ENCODE results near the gene GPR89A. TPM values are rescaled to one million over a fixed set of nuclear protein-coding genes. Genes with fewer than 3 reads are reported as not detected.
"Not testable (repeated sequence)": the region's sequence is repeated elsewhere in the genome, so short reads cannot be mapped to it uniquely, and the experiment has no call there.

The GPR89A gene
- total and polyA plus RNA-seq, 8 donors = 5.8 to 60.6 (median 14.6) TPM

DNA sequence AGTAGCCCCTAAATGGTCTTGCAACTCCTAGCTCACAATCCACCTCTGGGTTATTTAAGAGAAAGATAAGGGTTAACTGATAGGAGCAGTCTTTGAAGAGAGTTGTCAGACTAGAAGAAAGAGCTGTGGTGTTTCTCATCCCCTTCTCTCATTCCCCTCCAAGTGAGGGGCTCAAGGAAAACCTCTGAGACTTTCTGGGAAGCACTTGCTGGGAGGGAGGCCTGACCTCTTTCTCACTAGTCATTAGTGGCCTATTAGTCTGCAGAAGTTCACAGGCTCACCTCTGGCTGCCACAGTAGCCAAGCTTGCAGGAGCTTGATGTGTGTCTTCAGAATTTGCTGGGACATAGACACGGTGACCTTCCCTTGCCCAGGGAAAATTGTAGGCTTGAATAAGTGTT is 6.2 kb upstream of the GPR89A start:
- 55 to 72% (median 68%) methylated on average over 1 of the region's 1 CpG for WGBS, 5 donors
- intact Hi-C loops (cut with DNase I; ENCODE audit: low total_unique reads) = no loop called here
- Histone ChIP-seq H3K9me3 (no peaks in the 10 kb centered on the region), H3K27ac (no peak overlapping the region), H3K36me3 (no peaks in the 10 kb centered on the region), H3K4me1 (no peaks in the 10 kb centered on the region), H3K27me3 (no peaks in the 10 kb centered on the region), H3K4me3 (no peak overlapping the region)
- DNase-seq = no peak
- TF ChIP-seq, protein P1, sequence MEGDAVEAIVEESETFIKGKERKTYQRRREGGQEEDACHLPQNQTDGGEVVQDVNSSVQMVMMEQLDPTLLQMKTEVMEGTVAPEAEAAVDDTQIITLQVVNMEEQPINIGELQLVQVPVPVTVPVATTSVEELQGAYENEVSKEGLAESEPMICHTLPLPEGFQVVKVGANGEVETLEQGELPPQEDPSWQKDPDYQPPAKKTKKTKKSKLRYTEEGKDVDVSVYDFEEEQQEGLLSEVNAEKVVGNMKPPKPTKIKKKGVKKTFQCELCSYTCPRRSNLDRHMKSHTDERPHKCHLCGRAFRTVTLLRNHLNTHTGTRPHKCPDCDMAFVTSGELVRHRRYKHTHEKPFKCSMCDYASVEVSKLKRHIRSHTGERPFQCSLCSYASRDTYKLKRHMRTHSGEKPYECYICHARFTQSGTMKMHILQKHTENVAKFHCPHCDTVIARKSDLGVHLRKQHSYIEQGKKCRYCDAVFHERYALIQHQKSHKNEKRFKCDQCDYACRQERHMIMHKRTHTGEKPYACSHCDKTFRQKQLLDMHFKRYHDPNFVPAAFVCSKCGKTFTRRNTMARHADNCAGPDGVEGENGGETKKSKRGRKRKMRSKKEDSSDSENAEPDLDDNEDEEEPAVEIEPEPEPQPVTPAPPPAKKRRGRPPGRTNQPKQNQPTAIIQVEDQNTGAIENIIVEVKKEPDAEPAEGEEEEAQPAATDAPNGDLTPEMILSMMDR (IDR thresholded peaks at IDR 0.05) = no peak

GRCh38 chr1:145606840-145607239 is 948 bp upstream of the GPR89A start:
- H3K27ac ChIP-seq; H3K27me3 ChIP-seq; H3K4me3 ChIP-seq; intact Hi-C loops (cut with DNase I; ENCODE audit: low total_unique reads); H3K36me3 ChIP-seq; H3K9me3 ChIP-seq; DNase-seq: not testable (repeated sequence)
- peaks cover 0 to 16% (median 10%) of the 10 kb centered on the region in 4 donors for H3K4me1 ChIP-seq
- 88 to 98% (median 91%) methylated on average over 3 to 5 of the region's 5 CpGs for WGBS, 5 donors

- H3K4me3 ChIP-seq = not testable (repeated sequence)
Measured at GRCh38 chr1:145607289-145607688, 499 bp upstream of the GPR89A start.

DNA sequence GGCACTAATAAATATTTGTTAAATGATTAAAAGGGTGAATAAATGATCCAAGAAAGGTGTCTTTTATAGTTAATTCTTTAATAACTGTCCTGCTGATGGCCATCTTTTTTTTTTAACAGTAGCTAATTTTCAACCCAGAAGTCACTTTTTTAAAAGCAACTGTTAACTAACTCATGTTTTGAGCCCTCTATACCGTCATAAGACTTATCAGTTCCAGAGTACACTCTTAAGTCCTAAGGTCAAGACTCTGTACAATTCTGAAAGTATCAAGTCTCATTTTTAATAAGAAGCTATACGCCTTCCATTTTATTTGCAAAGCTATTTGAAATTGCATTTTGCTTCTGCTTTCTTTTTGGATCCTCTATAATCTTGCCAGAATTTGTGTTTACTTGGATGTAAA is 3.0 kb downstream of the GPR89A start:
- WGBS, 5 donors = 42 to 65% (median 55%) methylated on average over 2 of the region's 2 CpGs
- H3K36me3 ChIP-seq; intact Hi-C loops (cut with DNase I; ENCODE audit: low total_unique reads): not testable (repeated sequence)

More at GRCh38 chr1:145607289-145607688, 499 bp upstream of the GPR89A start:
- 31 to 77% (median 64%) methylated on average over 3 to 4 of the region's 11 CpGs; no CpG with 5 or more reads in 1 of the 5 donors for WGBS, 5 donors
- H3K9me3 ChIP-seq; H3K36me3 ChIP-seq; H3K27me3 ChIP-seq; DNase-seq; H3K27ac ChIP-seq; intact Hi-C loops (cut with DNase I; ENCODE audit: low total_unique reads): not testable (repeated sequence)
- H3K4me1 ChIP-seq = peaks cover 0 to 16% (median 10%) of the 10 kb centered on the region in 4 donors

GRCh38 chr1:145620073-145620472 is 12.3 kb downstream of the GPR89A start:
- H3K36me3 ChIP-seq = peaks cover 0 to 10% (median 3%) of the 10 kb centered on the region in 4 donors
- H3K27ac ChIP-seq; DNase-seq; H3K4me3 ChIP-seq; H3K4me1 ChIP-seq; H3K27me3 ChIP-seq; intact Hi-C loops (cut with DNase I; ENCODE audit: low total_unique reads); H3K9me3 ChIP-seq: not testable (repeated sequence)
- 52 to 79% (median 65%) methylated on average over 1 of the region's 1 CpG for WGBS, 5 donors

More for the DNA sequence above, 3.0 kb downstream of the GPR89A start:
- H3K4me3 ChIP-seq, H3K9me3 ChIP-seq, DNase-seq, H3K27ac ChIP-seq, H3K27me3 ChIP-seq: not testable (repeated sequence)
- peaks cover 0 to 16% (median 10%) of the 10 kb centered on the region in 4 donors for H3K4me1 ChIP-seq

DNA sequence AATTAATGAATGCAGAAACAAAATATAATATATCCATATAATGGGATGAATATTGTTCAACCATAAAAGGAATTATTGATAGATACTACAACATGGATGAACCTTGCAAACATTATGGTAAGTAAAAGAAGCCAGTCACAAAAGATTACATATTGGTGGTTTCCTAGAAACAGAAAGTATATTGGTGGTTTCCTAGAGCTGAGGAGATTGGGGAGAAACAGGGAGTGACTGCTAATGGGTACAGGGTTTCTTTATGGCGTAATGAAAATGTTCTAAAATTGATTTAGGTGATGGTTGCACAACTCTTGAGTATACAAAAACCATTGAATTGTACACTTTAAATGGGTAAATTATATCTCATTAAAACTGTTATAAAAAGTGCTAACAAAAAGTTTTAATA is 14.4 kb downstream of the GPR89A start:
- DNase-seq; H3K9me3 ChIP-seq; H3K27ac ChIP-seq; intact Hi-C loops (cut with DNase I; ENCODE audit: low total_unique reads); H3K36me3 ChIP-seq; H3K4me1 ChIP-seq; H3K4me3 ChIP-seq; H3K27me3 ChIP-seq: not testable (repeated sequence)
- WGBS, 5 donors = no CpG with 5 or more reads among the region's 1 CpG

DNA sequence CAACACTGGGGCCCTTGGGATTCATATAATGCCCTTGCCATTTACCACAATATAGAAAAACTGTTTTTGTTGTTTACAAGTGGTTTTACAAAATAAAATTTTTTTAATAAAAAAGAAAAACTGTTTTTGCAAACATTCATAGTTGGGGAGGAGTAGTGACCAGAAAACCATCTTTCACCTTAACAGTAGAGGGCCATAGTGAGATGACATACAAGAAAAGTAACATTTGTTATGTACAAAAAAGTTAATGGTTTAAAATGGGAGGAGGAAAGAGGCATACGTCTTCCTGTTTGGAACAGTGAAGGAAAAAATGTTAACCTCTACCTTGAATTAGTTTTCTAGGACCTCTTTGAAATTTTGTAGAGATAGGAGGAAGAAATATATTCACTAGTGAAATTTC is 28.4 kb downstream of the GPR89A start:
- H3K4me3 ChIP-seq; H3K36me3 ChIP-seq; intact Hi-C loops (cut with DNase I; ENCODE audit: low total_unique reads); H3K27ac ChIP-seq; H3K9me3 ChIP-seq; DNase-seq; H3K4me1 ChIP-seq; H3K27me3 ChIP-seq: not testable (repeated sequence)
- WGBS, 5 donors = 35 to 56% (median 46%) methylated on average over 1 of the region's 1 CpG

DNA sequence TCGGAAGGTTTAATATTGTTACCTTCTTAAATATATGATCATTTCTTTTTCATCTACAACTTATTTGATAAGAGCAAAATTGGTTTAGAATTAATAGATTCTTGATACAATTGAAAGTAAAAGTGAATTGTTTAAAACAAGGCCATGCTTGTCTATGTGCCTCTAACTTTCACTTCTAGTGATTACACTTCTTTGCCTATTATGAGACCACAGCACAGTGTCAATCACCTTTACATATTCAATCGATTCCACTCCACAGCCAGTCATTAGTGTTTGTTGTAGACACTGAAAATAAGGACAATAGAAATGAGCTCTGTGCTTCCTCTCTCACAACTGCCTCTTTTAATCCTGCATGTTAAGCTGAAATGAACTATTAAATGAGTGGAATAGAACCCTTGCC is 34.1 kb downstream of the GPR89A start:
- H3K36me3 ChIP-seq; DNase-seq; intact Hi-C loops (cut with DNase I; ENCODE audit: low total_unique reads); H3K27ac ChIP-seq; H3K4me1 ChIP-seq; H3K9me3 ChIP-seq; H3K4me3 ChIP-seq; H3K27me3 ChIP-seq: not testable (repeated sequence)
- WGBS, 5 donors = 89 to 100% (median 100%) methylated on average over 1 of the region's 2 CpGs

GRCh38 chr1:145643990-145644389 is 36.2 kb downstream of the GPR89A start:
- H3K27me3 ChIP-seq; H3K4me3 ChIP-seq; H3K9me3 ChIP-seq; intact Hi-C loops (cut with DNase I; ENCODE audit: low total_unique reads); DNase-seq; H3K4me1 ChIP-seq; H3K27ac ChIP-seq: not testable (repeated sequence)
- no CpG with 5 or more reads among the region's 1 CpG for WGBS, 5 donors
- H3K36me3 ChIP-seq = peaks cover 0 to 12% (median 4%) of the 10 kb centered on the region in 4 donors

DNA sequence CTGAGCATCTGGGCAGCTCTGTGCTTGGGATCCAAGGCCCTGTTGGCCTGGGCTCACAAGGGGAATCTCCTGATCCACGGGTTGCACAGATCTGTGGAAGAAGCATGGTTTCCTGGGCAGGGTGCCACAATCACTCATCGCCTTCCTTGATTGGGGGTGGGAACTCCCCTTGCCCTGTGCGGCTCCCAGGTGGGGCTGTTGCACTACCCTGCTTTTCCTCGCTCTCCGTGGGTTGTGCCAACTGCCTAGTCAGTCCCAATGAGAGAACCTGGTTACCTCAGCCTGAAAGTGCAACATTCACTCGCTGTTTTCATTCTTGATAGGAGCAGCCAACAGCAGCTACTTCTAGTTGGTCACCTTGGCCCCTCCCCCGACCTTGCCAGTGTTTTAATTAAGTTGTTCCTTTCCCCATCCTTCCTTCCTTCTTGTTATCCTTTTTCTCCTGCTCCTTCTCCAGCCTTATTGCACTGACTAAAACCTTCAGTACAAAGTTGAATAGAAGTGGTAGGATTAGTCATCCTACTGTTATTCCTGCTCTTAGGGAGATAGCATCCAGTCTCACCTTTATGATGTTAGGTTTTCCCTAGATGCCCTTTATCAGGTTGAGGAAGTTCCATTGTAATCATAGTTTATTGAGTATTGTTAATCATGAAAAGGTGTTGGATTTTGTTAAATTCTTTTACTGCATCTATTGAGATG is 48.6 kb downstream of the GPR89A start:
- H3K27me3 ChIP-seq; intact Hi-C loops (cut with DNase I; ENCODE audit: low total_unique reads); DNase-seq; H3K4me1 ChIP-seq; H3K4me3 ChIP-seq; H3K9me3 ChIP-seq; H3K27ac ChIP-seq; H3K36me3 ChIP-seq: not testable (repeated sequence)
- 91 to 98% (median 96%) methylated on average over 2 to 5 of the region's 7 CpGs for WGBS, 5 donors

- H3K27me3 ChIP-seq; H3K4me1 ChIP-seq; H3K9me3 ChIP-seq; H3K36me3 ChIP-seq; H3K27ac ChIP-seq; intact Hi-C loops (cut with DNase I; ENCODE audit: low total_unique reads); DNase-seq; H3K4me3 ChIP-seq: not testable (repeated sequence)
- WGBS, 5 donors = 38 to 49% (median 44%) methylated on average over 2 of the region's 2 CpGs
Measured at GRCh38 chr1:145662502-145662901, 54.7 kb downstream of the GPR89A start.

Data from stomach (tissue), 9 donors.